Activated T-cell treated with anti-CD3 and anti-CD28 coated beads, Interleukin-2, amount 50 U/mL, for 4 hours (primary cell): ENCODE results near the gene SRP54. TPM values are rescaled to one million over a fixed set of nuclear protein-coding genes. Genes with fewer than 3 reads are reported as not detected.
A peak's percentile ranks its signal among the peaks of the same experiment; 100 is the strongest.
"Not testable (repeated sequence)": the region's sequence is repeated elsewhere in the genome, so short reads cannot be mapped to it uniquely, and the experiment has no call there.

Source experiments
- ATAC-seq, 2 donors: fragments of 200-7000 bp; cut with Tn5 transposase; one replicate each; pipeline ENCODE4 v1.10.0; 2021
- DNase-seq: peaks from one replicate; pipeline ENCODE4 v3.0.0-alpha.2; 2020
- H3K27me3 Mint-ChIP-seq: one replicate; pipeline ENCODE4 v1.8.0; 2021; ENCODE audit warnings: low read depth, mixed read lengths
- H3K36me3 Mint-ChIP-seq: one replicate; pipeline ENCODE4 v1.8.0; 2022; ENCODE audit warnings: mixed read lengths; ENCODE audit not compliant: insufficient read depth
- H3K4me1 Mint-ChIP-seq: one replicate; pipeline ENCODE4 v1.8.0; 2021; ENCODE audit warnings: low read depth, mixed read lengths
- H3K4me3 Mint-ChIP-seq: one replicate; pipeline ENCODE4 v1.8.0; 2021; ENCODE audit warnings: mild to moderate bottlenecking, moderate library complexity, mixed read lengths
- H3K9me3 Mint-ChIP-seq: one replicate; pipeline ENCODE4 v1.8.0; 2021; ENCODE audit warnings: mixed read lengths
- total RNA-seq, 3 donors: library from RNA; stranded (reverse); gene quantifications; one replicate each; pipeline ENCODE4 v1.2.1, GENCODE V29; 2021

SRP54 gene
- 10 to 100 TPM; 63.2 to 85.4 (median 74.5) TPM for total RNA-seq

DNA sequence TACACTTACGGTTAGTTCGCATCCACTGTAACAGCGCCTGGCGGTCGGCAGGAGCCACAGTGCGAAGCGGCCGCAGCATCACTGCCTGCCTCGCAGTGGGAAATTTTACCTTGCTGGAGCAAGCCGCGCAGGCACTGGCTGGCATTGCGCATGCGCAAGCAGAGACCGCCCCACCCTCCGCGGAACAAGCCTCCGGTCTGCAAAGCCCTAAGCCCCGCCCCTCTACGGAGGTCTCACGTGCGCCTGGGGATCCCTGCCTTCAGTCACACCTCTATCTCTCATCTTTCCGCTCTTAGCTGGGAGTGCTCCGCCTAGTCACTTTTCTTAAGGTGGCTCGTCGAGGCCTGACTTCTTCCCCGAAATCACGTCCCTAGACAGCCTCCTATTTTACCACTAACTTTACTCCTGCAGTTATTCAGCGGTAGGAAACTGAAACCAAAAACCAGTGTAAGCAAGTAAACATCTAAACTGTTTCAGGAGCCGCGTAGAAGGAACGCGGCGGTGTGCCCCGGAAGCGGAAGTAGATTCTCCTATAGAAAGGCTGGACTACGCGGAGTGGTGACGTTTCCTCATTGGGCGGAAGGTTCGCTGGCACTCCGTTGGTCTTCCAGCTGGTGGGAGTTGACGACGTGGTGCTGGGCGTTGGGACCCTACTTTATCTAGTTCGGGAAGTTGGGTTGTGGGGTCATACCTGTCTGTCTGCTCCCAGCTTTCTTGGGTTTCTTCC lies at the start of gene SRP54:
Gene SRP54 (plus strand): TSS at position 572 of the 727 bp plus-strand sequence. CDS start 13,718 bp downstream, outside the sequence.
- H3K4me1 Mint-ChIP-seq: peaks cover 12% of the 10 kb centered on the region
- no peak within 1 kb of the TSS for H3K4me3 Mint-ChIP-seq
- peaks cover 14% of the 10 kb centered on the region for H3K36me3 Mint-ChIP-seq
- no peaks in the 10 kb centered on the region for H3K9me3 Mint-ChIP-seq
- no peaks in the 10 kb centered on the region for H3K27me3 Mint-ChIP-seq
- peak; percentile 93 to 95 for ATAC-seq
- DNase-seq: peak; percentile 100

DNA sequence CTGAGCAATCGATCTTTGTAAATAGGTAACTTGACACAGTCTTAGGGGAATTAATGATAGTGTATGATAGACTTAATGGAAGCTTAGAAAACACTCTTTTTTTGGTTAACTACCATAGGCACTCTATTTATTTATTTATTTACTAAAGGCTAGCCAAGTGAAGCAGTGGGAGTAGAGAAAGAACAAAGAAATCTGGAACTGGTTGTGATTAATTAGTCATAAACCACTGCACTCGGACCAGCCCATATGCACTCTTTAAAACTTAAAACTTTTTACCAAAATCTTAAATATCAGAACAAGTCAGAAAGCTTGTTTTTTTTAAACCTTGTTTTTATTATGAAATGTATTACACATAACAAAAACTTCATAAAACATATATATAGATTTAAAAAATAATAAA lies 49.5 kb upstream of the SRP54 start:
- Mint-ChIP-seq H3K4me1 (peaks cover 42% of the 10 kb centered on the region), H3K36me3 (no peaks in the 10 kb centered on the region)
- no peak for ATAC-seq

DNA sequence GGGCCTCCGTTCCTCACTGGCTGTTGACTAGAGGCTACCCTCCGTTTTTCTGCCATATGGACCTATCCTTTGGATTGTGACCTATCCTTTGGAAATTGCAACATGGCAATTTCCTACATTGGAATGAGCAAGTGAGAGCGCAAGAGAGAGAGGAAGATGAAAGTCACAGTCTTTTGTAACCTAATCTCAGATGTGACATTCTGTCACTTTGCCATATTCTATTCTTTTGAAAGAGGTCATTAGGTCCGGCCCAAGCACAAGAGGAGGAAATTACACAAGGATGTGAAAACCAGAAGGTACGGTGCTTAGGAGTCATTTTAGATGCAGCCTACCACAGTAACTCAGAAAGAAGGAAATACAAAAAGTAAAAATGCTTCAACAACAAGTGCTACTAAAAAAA lies 47.3 kb upstream of the SRP54 start:
- H3K27me3 Mint-ChIP-seq: no peaks in the 10 kb centered on the region

More for the DNA sequence above, 49.5 kb upstream of the SRP54 start:
- no peaks in the 10 kb centered on the region for H3K9me3 Mint-ChIP-seq
- no peak for DNase-seq
- no peak overlapping the region for H3K4me3 Mint-ChIP-seq
- H3K27me3 Mint-ChIP-seq: no peaks in the 10 kb centered on the region

DNA sequence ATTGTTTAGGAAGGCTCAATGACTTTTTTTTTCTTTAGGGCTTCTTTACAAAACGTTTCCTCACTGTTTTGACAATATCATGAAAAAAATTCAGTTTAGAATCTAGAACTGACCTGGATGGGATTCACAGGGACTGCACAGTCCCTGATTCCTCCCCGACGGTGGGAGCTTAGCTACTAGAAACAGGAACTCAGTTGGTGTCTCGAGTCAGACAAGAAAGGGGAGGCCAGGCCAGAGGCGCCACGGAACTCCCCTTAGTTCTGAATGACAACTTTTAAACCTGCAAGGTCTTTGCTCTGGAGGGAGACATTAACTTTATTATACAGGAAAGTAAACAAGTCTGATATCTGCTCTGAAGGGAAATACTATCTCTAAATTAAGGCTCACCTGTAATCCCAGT lies 45.4 kb upstream of the SRP54 start:
- no peak for DNase-seq
- ATAC-seq: no peak
- Mint-ChIP-seq H3K4me3 (no peak overlapping the region), H3K27me3 (no peaks in the 10 kb centered on the region), H3K9me3 (peaks cover 4% of the 10 kb centered on the region), H3K36me3 (peaks cover 11% of the 10 kb centered on the region), H3K4me1 (peaks cover 15% of the 10 kb centered on the region)

More for the DNA sequence above, 47.3 kb upstream of the SRP54 start:
- no peak for ATAC-seq
- Mint-ChIP-seq H3K4me1 (peaks cover 26% of the 10 kb centered on the region), H3K9me3 (no peaks in the 10 kb centered on the region), H3K36me3 (peaks cover 5% of the 10 kb centered on the region), H3K4me3 (no peak overlapping the region)
- DNase-seq: no peak

DNA sequence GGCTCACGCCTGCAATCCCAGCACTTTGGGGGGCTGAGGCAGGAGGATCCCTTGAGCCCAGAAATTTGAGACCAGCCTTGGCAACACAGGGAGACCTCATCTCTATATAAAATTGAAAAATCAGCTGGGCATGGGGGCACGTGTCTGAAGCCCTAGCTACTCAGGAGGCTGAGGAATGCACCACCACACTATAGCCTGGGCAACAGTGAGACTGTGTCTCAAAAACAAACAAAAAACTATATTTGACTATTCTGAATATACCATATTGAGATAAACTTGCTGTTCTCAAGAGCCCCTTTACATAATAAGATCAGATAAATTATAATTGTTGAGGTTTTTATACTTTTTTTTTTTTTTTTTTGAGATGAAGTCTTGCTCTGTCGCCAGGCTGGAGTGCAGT lies 44.9 kb upstream of the SRP54 start:
- no peak for DNase-seq
- ATAC-seq: no peak
- H3K9me3 Mint-ChIP-seq: peaks cover 4% of the 10 kb centered on the region
- no peaks in the 10 kb centered on the region for H3K27me3 Mint-ChIP-seq
- H3K4me1 Mint-ChIP-seq: peaks cover 15% of the 10 kb centered on the region
- H3K36me3 Mint-ChIP-seq: peaks cover 11% of the 10 kb centered on the region
- H3K4me3 Mint-ChIP-seq: no peak overlapping the region

DNA sequence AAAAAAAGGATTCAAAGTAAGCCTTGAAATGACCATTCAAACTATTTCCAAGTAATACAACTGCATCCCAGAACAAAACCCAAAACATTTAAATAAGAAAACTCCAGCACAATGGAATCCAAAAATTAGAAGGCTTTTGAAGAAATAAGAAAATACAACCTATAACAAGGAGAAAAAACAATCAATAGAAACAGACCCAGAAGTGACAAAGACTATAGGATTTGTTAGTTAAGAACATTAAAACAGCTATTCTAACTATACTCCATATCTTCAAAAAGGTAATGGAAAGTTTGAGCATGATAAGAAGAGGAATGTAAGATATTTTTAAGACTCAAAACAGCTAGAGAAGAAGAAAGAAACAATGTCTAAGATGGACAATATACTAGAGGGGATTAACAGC lies 39.3 kb upstream of the SRP54 start:
- H3K9me3 Mint-ChIP-seq: peaks cover 22% of the 10 kb centered on the region
- peaks cover 29% of the 10 kb centered on the region for H3K36me3 Mint-ChIP-seq
- no peak overlapping the region for H3K4me3 Mint-ChIP-seq
- DNase-seq (no peak), ATAC-seq (no peak)
- no peaks in the 10 kb centered on the region for H3K4me1 Mint-ChIP-seq
- H3K27me3 Mint-ChIP-seq: no peaks in the 10 kb centered on the region

DNA sequence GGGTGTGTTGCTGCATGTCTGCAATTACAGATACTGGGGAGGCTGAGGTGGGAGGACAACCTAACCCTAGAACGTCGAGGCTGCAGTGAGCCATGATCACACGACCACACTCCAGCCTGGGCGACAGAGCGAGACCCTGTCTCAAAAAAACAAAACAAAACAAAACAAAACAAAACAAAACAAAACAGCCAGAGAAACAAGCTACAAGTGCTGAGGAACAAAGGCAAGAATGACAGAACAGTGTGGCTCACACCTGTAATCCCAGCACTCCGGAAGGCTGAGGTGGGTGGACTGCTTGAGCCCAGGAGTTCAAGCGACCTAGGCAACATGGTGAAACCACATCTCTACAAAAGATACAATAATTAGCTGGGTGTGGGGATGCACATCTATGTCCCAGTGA lies 38.0 kb upstream of the SRP54 start:
- H3K4me3 Mint-ChIP-seq: no peak overlapping the region
- H3K36me3 Mint-ChIP-seq: peaks cover 32% of the 10 kb centered on the region
- DNase-seq: no peak
- no peaks in the 10 kb centered on the region for H3K4me1 Mint-ChIP-seq
- no peak for ATAC-seq
- H3K9me3 Mint-ChIP-seq: peaks cover 22% of the 10 kb centered on the region
- H3K27me3 Mint-ChIP-seq: no peaks in the 10 kb centered on the region

DNA sequence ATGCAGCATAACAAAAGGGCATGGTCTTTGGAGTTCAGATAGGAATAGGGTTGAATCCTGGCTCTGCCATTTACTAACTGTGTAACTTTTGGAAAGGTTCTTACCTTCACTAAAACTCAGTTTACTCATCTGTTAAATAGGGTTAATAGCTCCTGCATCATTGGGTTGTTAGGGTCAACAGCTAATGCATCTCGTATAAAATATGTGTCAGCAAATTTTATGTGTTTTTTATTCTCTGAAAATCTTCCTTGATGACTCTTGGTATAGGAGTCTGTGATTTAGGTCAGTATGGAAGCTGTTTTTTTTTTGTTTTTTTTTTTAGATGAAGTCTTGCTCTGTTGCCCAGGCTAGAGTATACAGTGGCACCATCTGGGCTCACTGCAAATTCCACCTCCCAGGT lies 36.1 kb upstream of the SRP54 start:
- ATAC-seq (no peak), DNase-seq (no peak)
- no peak overlapping the region for H3K4me3 Mint-ChIP-seq
- no peaks in the 10 kb centered on the region for H3K27me3 Mint-ChIP-seq
- no peaks in the 10 kb centered on the region for H3K4me1 Mint-ChIP-seq
- peaks cover 22% of the 10 kb centered on the region for H3K9me3 Mint-ChIP-seq
- H3K36me3 Mint-ChIP-seq: peaks cover 35% of the 10 kb centered on the region

DNA sequence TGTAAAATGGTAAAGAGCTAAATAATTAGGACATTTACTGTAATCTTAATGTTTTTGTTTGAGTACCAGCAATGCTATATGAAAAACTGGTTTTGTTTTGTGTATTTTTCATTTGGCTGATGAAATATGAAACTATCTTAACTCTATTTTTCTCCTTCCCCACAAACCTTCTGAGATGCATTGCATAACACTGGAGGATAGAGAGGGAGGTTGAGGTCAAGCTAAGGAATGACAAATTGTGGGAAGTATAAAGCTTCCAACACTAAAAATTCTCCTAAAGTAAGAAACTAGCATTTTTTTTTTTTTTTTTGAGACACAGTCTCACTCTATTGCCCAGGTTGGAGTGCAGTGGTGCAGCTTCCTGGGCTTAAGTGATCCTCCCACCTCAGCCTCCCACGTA lies 31.5 kb upstream of the SRP54 start:
- Mint-ChIP-seq H3K27me3 (no peaks in the 10 kb centered on the region), H3K36me3 (peaks cover 25% of the 10 kb centered on the region), H3K4me3 (no peak overlapping the region), H3K9me3 (no peaks in the 10 kb centered on the region), H3K4me1 (no peaks in the 10 kb centered on the region)
- no peak for ATAC-seq
- DNase-seq: no peak

DNA sequence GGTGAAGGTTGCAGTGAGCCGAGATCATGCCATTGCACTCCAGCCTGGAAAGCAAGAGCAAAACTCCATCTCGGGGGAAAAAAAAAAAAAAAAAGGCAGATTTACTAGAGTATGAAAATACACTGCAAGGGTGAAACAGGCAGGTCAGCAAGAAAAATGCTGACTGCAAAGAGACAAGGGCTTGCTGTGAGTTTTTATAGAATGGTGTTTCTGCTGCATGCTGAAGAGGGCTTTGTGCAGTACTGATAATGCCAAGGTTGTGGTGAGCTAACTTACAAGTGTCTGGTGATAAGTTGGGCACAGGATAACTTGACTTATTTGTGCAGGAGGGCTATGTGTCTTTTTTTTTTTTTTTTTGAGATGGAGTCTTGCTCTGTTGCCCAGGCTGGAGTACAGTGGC lies 25.9 kb upstream of the SRP54 start:
- Mint-ChIP-seq H3K9me3 (no peaks in the 10 kb centered on the region), H3K36me3 (peaks cover 34% of the 10 kb centered on the region), H3K4me1 (no peaks in the 10 kb centered on the region), H3K27me3 (no peaks in the 10 kb centered on the region), H3K4me3 (no peak overlapping the region)
- ATAC-seq (no peak), DNase-seq (no peak)

DNA sequence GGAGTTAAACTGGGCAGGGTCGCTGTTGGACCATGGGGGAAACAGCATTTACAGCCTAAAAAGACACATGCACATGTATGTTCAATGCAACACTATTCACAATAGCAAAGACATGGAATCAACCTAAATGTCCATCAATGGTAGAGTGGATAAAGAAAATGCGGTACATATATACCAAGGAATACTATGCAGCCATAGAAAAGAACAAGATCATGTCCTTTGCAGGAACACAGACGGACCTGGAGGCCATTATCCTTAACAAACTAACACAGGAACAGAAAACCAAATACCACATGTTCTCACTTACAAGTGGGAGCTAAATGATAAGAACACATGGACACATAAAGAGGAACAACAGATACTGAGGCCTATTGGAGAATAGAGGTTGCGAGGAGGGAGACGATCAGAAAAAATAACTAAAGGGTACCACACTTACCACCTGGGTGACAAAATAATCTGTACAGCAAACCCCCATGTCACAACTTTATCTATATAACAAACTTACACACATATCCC lies 25.0 kb upstream of the SRP54 start:
- H3K36me3 Mint-ChIP-seq: peaks cover 31% of the 10 kb centered on the region
- H3K27me3 Mint-ChIP-seq: no peaks in the 10 kb centered on the region
- no peaks in the 10 kb centered on the region for H3K4me1 Mint-ChIP-seq
- DNase-seq: no peak
- H3K9me3 Mint-ChIP-seq: no peaks in the 10 kb centered on the region
- no peak overlapping the region for H3K4me3 Mint-ChIP-seq
- no peak for ATAC-seq

DNA sequence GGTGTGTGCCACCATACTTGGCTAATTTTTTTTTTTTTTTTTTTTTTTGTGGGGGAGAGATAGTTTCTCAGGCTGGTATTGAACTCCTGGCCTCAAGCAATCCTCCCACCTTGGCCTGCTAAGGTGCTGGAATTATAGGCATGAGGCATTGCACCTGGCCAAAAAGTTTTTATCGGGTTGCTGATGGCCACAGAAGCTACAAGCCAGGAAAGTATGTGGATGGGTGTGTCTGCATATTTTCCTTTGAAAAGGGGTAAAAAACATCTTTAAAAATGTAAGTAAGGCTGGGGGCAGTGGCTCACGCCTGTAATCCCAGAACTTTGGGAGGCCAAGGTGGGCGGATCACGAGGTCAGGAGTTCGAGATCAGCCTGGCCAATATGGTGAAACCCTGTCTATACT lies 20.7 kb upstream of the SRP54 start:
- not testable (repeated sequence) for H3K9me3 Mint-ChIP-seq, H3K27me3 Mint-ChIP-seq, ATAC-seq, DNase-seq, H3K4me1 Mint-ChIP-seq, H3K4me3 Mint-ChIP-seq
- H3K36me3 Mint-ChIP-seq: peaks cover 23% of the 10 kb centered on the region

DNA sequence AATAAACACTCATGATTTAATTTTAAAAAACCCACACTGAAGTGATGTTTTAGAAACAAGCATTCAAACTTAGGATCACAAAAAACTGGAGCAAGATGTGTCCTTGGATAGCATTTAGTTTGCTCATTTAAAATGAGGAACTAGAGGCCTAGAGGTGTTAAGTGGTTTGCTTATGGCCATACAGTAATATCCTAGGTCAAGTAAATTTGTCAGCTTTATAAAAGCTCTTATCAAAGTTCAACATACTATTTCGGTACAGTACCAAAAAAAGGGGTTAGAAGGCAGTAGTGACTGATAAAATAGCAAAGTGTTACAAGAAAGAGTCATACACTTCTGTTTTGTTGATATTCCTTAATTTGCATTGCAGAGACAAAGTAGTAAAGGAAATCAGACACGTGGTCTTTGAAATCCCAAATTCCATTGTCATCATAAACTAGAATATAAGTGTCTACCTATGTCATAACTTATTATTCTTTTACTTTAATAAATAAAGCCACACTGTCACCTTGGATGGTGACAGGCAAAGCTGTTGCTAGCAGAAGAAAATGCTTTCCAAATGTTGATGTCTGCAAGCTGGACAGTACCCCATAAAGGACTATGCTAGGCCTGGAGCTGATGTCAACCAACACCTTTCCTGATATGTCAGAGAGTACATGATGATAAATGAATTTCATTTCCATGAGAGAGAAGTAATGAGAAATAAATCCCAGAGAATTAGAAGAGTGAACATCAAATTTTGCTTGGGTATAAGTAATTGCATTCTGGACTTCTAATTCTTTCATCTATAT lies 17.6 kb upstream of the SRP54 start:
- Mint-ChIP-seq H3K36me3 (peaks cover 12% of the 10 kb centered on the region), H3K9me3 (no peaks in the 10 kb centered on the region), H3K4me1 (peaks cover 6% of the 10 kb centered on the region), H3K4me3 (no peak overlapping the region), H3K27me3 (no peaks in the 10 kb centered on the region)
- no peak for ATAC-seq
- DNase-seq: no peak

DNA sequence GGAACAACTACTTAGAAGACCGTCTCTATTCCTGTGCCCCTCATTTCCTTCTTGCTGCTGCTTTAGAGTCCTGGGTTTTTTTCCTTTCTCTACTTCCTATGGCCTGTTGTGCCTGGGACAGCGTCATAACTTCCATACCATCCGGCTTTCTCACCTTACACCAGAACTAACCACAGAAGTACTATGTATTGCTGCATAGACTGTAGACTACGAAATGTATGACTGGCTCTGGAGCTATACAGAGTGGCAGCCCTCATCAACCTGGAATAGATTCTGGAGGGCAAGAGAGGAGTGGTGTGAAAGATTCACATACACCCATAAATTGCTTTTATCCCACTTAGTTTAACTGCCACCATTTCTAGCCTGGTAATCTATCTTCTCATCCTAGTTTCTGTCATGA lies 16.9 kb upstream of the SRP54 start:
- H3K9me3 Mint-ChIP-seq: no peaks in the 10 kb centered on the region
- ATAC-seq (no peak), DNase-seq (no peak)
- no peak overlapping the region for H3K4me3 Mint-ChIP-seq
- no peaks in the 10 kb centered on the region for H3K27me3 Mint-ChIP-seq
- peaks cover 6% of the 10 kb centered on the region for H3K4me1 Mint-ChIP-seq
- H3K36me3 Mint-ChIP-seq: peaks cover 11% of the 10 kb centered on the region

DNA sequence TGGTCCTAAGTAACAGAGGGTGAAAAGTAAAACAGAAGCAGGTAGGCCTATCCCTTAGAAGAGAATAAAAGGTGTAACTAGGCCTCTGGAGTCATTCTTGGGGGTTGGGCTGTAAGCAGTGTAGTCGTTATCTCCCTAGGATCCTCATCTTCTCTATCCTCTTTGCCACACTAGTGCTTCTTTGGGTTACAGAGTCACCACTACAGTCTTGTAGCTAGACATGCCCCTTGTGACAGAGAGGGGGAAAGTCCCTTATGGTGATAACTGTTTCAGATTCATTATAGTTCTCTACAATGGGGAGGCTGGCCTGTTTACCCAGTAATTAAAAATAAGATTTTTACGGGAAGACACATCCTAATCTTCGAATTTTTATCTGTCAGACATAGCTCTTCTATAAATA lies 16.4 kb upstream of the SRP54 start:
- ATAC-seq: peak; percentile 90 to 98
- H3K27me3 Mint-ChIP-seq: no peaks in the 10 kb centered on the region
- H3K4me1 Mint-ChIP-seq: peaks cover 6% of the 10 kb centered on the region
- H3K36me3 Mint-ChIP-seq: peaks cover 11% of the 10 kb centered on the region
- no peak overlapping the region for H3K4me3 Mint-ChIP-seq
- DNase-seq: no peak
- H3K9me3 Mint-ChIP-seq: no peaks in the 10 kb centered on the region
